HG03354 (cell line): Measurements from ENCODE around the gene FKBP11.

Source experiments
- ATAC-seq: cut with Tn5 transposase; IDR thresholded peaks from one replicate; pipeline ENCODE4 v1.9.1; 2021; ENCODE audit warnings: mild to moderate bottlenecking; ENCODE audit not compliant: unreplicated experiment, poor library complexity, severe bottlenecking

FKBP11 gene

DNA sequence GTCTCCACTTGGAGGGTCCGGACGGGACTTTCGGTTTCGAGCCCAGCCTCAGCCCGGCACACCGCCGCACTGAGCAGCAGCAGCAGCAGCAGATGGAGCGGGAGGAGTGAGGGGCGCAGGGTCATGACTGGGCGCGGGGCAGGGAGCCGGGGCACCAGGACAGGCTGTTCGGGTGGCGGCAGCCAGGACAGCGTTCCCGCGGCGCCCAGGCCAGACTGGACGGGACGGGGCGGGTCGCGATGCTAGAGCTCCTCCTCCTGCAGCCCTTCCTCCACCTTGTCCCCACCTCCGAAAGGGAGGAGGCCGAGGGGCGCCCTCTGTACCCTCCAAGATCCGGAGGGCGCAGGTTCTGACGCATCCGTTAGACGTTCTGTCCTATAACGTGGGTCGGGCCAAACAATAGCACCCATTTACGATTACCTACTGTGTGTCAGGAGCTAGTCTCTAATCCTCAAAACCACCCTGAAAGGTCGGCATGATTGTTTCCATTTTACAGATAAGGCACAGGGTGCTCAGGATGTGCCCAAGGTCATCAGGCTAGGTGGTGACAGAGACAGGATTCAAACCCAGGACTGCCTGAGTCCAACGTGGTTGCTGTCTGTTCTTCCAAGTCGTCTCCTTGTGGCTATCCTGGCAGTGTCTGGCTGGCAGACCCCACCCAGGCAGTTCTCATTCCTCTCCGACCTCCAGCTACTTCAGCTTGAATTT is at the start of gene FKBP11:
Gene FKBP11 (minus strand): TSS at position 189 of the 708 bp plus-strand sequence. CDS start 64 bp downstream, at position 125.
- ATAC-seq, result peak; percentile 72

DNA sequence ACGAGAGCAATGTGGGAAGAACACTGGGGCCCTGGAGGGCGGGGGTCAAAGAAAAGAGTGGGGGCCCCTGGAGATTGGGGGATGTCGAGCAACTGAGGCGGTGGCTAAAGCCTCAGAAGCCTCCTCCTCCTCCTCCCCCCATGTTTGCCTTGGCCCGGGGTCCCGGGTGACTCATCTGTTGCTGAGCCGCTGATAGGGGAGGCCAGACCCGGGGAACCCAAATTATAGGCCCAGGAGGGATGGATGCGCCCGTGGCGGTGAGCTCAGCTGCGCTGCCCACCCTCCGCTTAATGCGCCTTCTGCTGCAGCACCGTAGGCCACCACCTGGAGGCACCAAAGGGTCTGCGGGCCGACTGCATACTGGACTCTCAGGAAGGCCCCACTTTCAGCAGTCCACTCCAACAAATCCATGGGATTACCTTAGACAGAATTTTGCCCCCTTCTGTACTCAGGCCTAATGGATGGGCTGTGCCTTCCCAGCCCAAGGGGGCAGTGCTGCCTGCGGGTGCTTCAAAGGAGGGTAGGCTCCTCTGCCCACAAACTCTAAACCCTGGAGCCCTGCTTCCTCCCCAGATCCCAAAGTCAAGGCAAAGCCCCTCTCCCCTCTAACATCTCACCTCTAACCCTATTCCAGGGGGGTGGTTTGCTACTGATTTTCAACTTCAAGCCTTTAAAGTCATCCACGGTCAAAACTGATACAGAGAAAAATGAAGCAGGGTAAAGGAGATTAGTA is 48.8 kb upstream of the FKBP11 start:
- no peak for ATAC-seq

GRCh38 chr12:48973531-48973930 is 48.2 kb upstream of the FKBP11 start:
- ATAC-seq, result no peak

DNA sequence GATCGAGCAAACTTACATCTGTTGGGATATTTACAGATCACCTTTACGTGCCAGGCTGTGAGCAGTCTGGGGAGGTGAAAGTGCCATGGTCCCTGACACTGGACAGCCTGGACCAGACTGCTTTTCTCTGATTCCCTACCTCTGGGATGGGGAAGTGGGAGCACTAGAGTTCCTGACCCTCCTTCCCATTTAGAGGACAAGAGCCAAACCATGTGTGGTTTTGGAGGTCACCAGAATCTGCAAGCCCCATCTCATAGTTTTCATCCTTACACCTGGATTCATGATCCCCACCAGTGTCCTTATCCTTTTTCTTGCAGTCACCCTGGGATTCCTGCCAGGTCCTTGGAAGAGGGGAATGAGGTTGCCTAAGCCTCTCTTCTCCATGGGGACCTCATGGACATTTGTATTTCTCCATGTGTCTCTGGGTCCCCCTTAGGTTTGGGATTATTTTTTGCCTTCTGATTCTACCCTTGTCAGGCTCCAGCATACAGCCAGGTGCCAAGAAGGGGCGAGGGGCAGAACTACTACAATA is 47.7 kb upstream of the FKBP11 start:
- ATAC-seq, result no peak

DNA sequence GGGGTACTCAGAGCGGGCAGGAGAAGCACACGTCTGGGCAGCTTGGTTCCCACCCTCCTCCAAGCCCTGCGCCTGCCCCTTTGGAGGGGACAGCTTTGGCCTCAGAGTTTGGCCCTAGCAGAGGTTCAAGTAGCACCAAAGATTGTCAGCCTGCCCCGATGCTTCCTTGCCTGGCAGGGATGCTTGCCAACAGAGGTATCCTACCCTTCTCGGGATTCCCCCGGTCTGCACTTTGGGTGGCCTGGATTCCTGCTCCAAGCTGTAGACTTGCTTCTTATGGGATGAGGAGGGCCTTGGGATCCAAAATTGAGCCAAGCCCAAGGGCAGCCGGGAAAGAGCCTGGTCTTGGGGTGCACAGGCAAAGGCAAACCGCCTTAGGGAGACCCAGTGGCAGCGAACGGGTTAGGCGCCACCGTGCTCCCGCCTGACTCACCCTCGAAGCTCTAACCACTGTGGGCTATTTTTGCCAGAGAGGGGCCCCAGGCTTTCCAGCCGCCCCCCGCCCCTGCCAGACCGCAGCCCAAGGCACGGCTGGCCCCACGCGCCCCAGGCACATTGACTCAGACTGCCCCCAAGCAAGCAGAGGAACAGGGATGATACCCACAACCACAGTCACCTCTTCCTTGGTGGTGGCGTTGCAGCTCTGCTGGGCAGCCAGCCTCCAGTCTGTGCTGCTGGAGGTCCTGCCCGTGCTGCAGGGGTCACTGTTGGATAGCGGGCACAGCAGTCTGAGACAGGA is 47.1 kb upstream of the FKBP11 start:
- ATAC-seq, result no peak

DNA sequence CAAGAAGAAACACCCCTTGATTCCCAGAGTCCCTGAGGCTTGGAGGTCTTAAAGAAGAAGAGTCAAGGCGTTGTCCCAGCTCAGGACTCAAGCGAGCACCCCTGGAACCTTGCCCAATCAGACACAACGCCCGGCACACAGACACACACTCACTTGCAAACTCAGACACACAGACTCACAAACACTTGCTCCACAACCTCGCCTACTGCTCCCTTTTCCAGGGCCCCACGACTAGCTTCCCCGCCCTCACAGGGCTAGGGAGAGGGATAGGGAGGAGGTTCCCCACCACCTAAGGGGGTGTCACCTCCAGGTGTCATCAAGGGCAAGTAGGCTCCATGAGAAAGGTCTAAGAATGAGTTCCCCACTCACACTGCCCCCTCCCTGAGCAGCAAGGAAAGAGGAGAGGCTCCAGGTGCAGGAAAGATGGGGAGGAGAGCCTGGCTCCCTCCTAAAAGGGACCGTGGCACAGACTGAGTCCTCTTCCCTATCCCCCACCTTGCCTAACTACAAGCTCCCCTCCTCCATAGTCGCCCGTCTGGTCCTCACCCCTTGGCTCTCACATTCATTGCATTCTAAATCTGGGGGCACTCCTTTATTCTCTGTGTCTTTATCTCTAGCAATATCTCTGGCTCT is 45.5 kb upstream of the FKBP11 start:
- no peak for ATAC-seq

- ATAC-seq, result no peak
These were observed 44.8 kb upstream of the FKBP11 start for GRCh38 chr12:48969833-48970701.

GRCh38 chr12:48969160-48969771 is 44.0 kb upstream of the FKBP11 start:
- no peak for ATAC-seq

DNA sequence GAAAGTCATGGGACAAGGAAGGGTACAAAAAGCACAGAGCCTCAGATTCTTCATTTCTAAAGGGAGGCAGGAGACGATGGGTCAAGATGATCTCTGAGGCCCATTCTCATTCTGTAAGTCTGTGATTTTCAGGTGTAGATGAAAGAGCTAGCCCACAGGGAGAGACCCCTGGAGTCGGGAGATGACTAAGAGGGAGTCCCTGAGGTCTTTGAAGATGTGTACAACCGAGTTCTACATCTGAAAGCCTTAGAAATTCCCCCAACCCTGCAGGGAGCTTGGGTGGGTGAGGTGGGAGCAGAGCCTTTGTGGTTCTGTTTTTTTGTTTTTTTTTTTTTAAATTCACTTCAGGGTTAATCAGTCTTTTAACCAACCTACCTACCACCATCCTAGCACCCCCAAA is 43.2 kb upstream of the FKBP11 start:
- no peak for ATAC-seq

DNA sequence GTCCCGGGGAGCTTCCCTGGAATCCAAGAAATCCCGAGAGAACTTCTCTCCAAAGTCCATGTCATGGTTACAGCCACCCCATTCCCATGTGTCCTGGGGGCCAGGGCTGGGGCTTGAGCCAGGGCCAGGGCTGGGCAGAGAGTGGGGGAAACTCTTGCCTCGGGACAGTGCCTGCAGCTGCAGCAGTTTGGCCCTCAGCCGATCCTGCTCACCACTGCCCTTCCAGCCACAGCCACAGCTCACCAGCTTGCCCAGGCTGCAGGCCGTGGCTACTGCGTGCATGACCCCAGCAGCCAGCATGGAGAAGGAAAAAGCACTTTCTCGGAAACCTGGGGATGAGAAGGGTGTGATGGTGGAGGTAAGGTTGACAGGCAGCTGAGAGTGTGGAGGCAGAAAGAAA is 42.7 kb upstream of the FKBP11 start:
- ATAC-seq, result no peak

DNA sequence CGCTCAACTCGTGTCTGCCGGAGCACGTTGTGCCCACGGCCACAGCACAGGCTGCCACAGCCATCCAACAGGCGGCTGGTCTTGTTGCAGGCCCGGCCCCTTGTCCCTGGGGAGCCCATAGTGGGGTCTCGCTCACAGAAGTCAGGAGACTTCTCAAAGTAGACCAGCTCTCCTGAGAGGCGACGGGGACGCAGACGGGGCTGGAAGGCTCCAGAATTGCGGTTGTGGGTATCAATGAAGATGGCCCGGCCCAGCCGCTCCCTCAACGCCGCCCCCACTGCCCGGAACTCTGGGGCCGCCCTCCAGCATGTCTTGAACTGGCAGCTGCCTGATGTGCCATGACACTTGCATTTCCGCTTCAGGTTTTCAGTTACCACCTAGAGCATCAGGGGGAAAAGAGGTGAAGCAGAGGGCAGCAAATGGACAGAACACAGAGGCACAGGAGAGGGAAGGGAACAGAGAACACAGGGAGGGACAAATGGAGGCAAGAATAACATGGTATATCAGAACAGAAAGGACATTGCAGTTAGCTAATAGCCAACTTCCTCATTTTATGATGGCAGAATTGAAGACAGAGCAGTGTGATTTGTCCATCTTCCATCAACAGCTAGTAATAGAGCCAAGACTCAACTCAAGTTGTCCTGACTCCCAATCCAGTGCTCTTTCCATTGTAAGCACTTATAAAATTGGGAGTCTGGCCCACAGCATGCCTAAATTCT is 41.0 kb upstream of the FKBP11 start:
- ATAC-seq, result no peak

GRCh38 chr12:48965298-48965838 is 40.1 kb upstream of the FKBP11 start:
- ATAC-seq, result no peak

GRCh38 chr12:48961801-48962200 is 36.5 kb upstream of the FKBP11 start:
- ATAC-seq, result no peak

DNA sequence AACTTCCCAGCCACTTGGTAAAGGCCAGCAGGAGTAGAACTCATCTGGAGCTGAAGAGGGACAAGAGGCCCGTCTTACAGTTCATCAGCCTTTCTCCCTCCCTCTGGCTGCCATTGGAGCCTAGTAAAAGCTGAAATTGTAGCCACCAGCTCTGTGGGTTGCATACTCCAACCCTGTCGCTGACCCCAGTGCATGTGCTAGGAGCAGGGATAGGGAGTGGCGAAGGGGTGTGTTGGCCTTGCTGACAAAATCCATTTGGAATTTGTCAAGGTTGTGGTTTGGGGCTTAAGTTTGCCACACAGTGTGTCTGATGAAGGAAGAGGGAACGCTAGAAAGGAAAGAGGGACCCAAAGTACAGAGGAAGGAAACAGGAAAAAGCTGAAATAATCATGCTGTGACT is 36.0 kb upstream of the FKBP11 start:
- ATAC-seq, result no peak

DNA sequence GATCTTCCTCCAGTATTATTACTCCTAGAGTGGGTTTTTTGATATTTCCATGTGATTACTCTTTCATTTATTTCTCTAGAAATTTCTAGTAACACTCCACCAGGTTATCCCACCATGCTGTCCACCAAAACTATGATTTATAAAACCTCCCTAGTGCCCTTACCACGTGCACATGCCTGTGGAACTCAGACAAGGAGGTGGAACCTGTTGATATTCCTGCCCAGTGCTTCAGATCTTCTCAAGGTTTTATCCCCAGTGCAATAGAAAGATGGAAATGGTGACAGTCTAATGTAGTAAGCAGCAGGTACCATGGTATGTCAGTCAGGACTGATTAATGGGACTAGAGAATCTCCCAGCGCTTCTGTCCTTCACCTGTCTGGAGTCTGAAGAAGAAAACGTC is 35.5 kb upstream of the FKBP11 start:
- no peak for ATAC-seq

DNA sequence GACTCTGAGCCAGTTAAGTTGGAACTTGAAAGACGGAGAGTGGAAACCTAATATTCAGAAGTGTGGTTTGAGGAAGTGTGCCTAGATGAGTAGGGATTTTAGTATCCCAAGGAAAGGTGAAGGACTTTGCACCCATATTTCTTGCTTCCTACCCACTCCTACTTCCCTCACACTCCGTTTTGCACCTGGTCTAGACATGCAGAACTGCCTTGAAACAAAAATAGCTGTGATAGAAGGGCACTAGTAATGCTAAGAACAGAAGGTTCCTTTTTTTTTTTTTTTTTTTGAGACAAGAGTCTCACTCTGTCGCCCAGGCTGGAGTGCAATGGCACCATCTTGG is 32.7 kb upstream of the FKBP11 start:
- no peak for ATAC-seq

GRCh38 chr12:48957141-48958048 is 32.1 kb upstream of the FKBP11 start, which contains the start of gene ARF3:
TSS of gene ARF3 (minus strand) at chr12:48957487. CDS start at chr12:48941095, 16,392 bp downstream.
- ATAC-seq, result peak; percentile 89
